ENCODE measurements around the gene CBX3. TPM values are rescaled to one million over a fixed set of nuclear protein-coding genes. Genes with fewer than 3 reads are reported as not detected.
"Not testable (repeated sequence)": the region's sequence is repeated elsewhere in the genome, so short reads cannot be mapped to it uniquely, and the experiment has no call there.

CBX3 gene
- total RNA-seq, 2 experiments from 2014 or later = 124 to 132 TPM

- H3K36me3 ChIP-seq (ENCODE audit: insufficient read depth, low read length) = no peaks in the 10 kb centered on the region
- Mint-ChIP-seq H3K27me3 (no peaks in the 10 kb centered on the region), H3K9me3 (peaks cover 3% of the 10 kb centered on the region), H3K36me3 (ENCODE audit: low read depth) (peaks cover 23% of the 10 kb centered on the region), H3K4me1 (ENCODE audit: low read depth) (peaks cover 69% of the 10 kb centered on the region), H3K4me3 (no peak overlapping the region), H3K27ac (no peak overlapping the region)
- no peak for DNase-seq
- no peaks in the 10 kb centered on the region for H3K27me3 ChIP-seq (ENCODE audit: control insufficient read depth in 1 of 2, insufficient read depth in 2 of 2, low read length in 2 of 2)
- POLR2A ChIA-PET = interaction anchor here (0.6 to 9.6 kb wide), 9 partner anchors 13 to 670 kb away, joined by 3 to 183 read pairs (median 4); partner anchors contain the start of genes CBX3, HNRNPA2B1 and NFE2L3
- no peak overlapping the region for H3K4me3 ChIP-seq (ENCODE audit: low read length)
- H3K9me3 ChIP-seq (ENCODE audit: control insufficient read depth in 1 of 2, insufficient read depth in 1 of 2, low read length in 2 of 2) = no peaks in the 10 kb centered on the region
- CTCF ChIA-PET = interaction anchor here (1.0 to 1.1 kb wide), 2 partner anchors 84 to 104 kb away, joined by 3 read pairs; no protein-coding TSS in a partner anchor
- H3K27ac ChIP-seq (ENCODE audit: low read depth in 1 of 2, low read length in 2 of 2) = no peak overlapping the region
- no peak for TF ChIP-seq CTCF (IDR thresholded peaks at IDR 0.05)
- no peak for ATAC-seq (ENCODE audit: poor library complexity)
- intact Hi-C loops (cut with DNase I, micrococcal nuclease) = no loop called here
- H3K4me1 ChIP-seq (ENCODE audit: insufficient read depth, low read length) = peaks cover 19% of the 10 kb centered on the region
Measured at GRCh38 chr7:26182706-26183105, 18.8 kb upstream of the CBX3 start.

DNA sequence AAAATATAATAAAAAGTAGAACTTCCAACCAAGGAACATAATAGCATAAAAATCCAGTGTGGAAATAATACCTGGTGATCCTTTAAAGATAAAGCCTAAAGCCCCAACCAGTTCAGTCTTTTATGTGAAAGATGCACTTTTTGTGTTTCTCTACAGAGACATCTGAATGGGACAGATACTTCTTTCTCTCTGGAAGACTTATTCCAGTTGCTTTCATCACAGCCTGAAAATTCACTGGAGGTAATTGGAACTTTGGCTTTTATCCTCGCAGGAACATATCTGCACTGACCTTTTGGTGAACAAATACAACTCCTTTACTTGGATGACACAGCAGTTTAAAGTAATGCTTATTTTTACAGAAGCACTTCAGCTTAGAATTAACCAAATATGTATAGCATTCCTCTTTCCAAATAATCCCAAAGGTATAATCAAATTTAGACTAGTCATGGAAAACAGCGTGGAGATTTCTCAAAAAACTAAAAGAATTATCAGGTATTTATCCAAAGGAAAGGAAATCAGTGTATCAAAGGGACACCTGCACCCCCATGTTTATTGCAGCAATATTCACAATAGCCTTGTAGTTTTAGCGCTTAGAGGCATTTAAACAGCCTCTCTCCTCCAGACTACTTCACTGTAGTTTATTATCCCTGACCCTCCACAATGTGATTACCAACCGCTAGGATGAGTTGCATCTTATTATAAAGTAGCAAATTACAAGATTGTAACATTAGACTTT, 17.8 kb upstream of the CBX3 start:
- POLR2A ChIA-PET = interaction anchor here (0.9 to 9.6 kb wide), 7 partner anchors 13 to 100 kb away, joined by 3 to 183 read pairs (median 4); partner anchors contain the start of genes CBX3, HNRNPA2B1 and NFE2L3
- H3K9me3 Mint-ChIP-seq = peaks cover 3% of the 10 kb centered on the region

GRCh38 chr7:26184281-26185101, 17.1 kb upstream of the CBX3 start:
- DNase-seq; H3K9me3 ChIP-seq (ENCODE audit: control insufficient read depth in 1 of 2, insufficient read depth in 1 of 2, low read length in 2 of 2); H3K4me3 Mint-ChIP-seq; intact Hi-C loops (cut with DNase I, micrococcal nuclease); H3K4me3 ChIP-seq (ENCODE audit: low read length); ATAC-seq (ENCODE audit: poor library complexity); CTCF ChIA-PET; H3K27me3 ChIP-seq (ENCODE audit: control insufficient read depth in 1 of 2, insufficient read depth in 2 of 2, low read length in 2 of 2); H3K27ac ChIP-seq (ENCODE audit: low read depth in 1 of 2, low read length in 2 of 2); H3K27me3 Mint-ChIP-seq; H3K9me3 Mint-ChIP-seq: not testable (repeated sequence)
- Histone ChIP-seq H3K4me1 (ENCODE audit: insufficient read depth, low read length) (peaks cover 17% of the 10 kb centered on the region), H3K36me3 (ENCODE audit: insufficient read depth, low read length) (peaks cover 18% of the 10 kb centered on the region)
- Mint-ChIP-seq H3K4me1 (ENCODE audit: low read depth) (peaks cover 82% of the 10 kb centered on the region), H3K27ac (peak overlapping the region; percentile 54), H3K36me3 (ENCODE audit: low read depth) (peaks cover 41% of the 10 kb centered on the region)
- POLR2A ChIA-PET = interaction anchor here (1.5 to 9.6 kb wide), 3 partner anchors 12 to 29 kb away, joined by 5 to 183 read pairs (median 5); partner anchors contain the start of genes CBX3 and HNRNPA2B1

More for the DNA sequence above, 17.8 kb upstream of the CBX3 start:
- intact Hi-C loops (cut with DNase I, micrococcal nuclease) = no loop called here
- peaks cover 78% of the 10 kb centered on the region for H3K4me1 Mint-ChIP-seq (ENCODE audit: low read depth)
- Histone ChIP-seq H3K4me3 (ENCODE audit: low read length) (no peak overlapping the region), H3K36me3 (ENCODE audit: insufficient read depth, low read length) (peaks cover 10% of the 10 kb centered on the region), H3K27me3 (ENCODE audit: control insufficient read depth in 1 of 2, insufficient read depth in 2 of 2, low read length in 2 of 2) (no peaks in the 10 kb centered on the region), H3K4me1 (ENCODE audit: insufficient read depth, low read length) (peaks cover 18% of the 10 kb centered on the region), H3K27ac (ENCODE audit: low read depth in 1 of 2, low read length in 2 of 2) (no peak overlapping the region), H3K9me3 (ENCODE audit: control insufficient read depth in 1 of 2, insufficient read depth in 1 of 2, low read length in 2 of 2) (no peaks in the 10 kb centered on the region)
- H3K27ac Mint-ChIP-seq = peak overlapping the region; percentile 54
- H3K4me3 Mint-ChIP-seq = no peak overlapping the region
- peaks cover 33% of the 10 kb centered on the region for H3K36me3 Mint-ChIP-seq (ENCODE audit: low read depth)
- DNase-seq = no peak
- no peaks in the 10 kb centered on the region for H3K27me3 Mint-ChIP-seq
- ATAC-seq (ENCODE audit: poor library complexity) = no peak
- CTCF ChIA-PET = interaction anchor here (1.1 kb wide), 1 partner anchor 105 kb away, joined by 3 read pairs; no protein-coding TSS in a partner anchor
- TF ChIP-seq CTCF (IDR thresholded peaks at IDR 0.05) = no peak
